SU-DHL-6 (cell line): Measurements from ENCODE around the gene SH3GL2.

Source experiments
- H2AFZ ChIP-seq: fragments of 200-600 bp; sonication (generic); 2 replicates; pipeline ENCODE4 v1.6.1; 2014; ENCODE audit warnings: low read depth, mild to moderate bottlenecking, moderate library complexity, mixed read lengths, antibody characterized with exemption, low read length; ENCODE audit not compliant: severe bottlenecking
- H3F3A ChIP-seq: fragments of 200-600 bp; shearing (Covaris generic); 2 replicates; pipeline ENCODE4 v1.6.0; 2016; ENCODE audit warnings: antibody characterized with exemption, mild to moderate bottlenecking; ENCODE audit not compliant: insufficient read depth
- H3K27ac ChIP-seq: fragments of 200-600 bp; sonication (generic); 2 replicates; pipeline ENCODE4 v1.5.1; 2016; ENCODE audit warnings: low read depth, mild to moderate bottlenecking, low read length, moderate library complexity, mixed read lengths
- H3K27me3 ChIP-seq: fragments of 200-600 bp; sonication (generic), shearing (Covaris generic); 2 replicates; pipeline ENCODE4 v1.6.0; 2014; ENCODE audit warnings: mild to moderate bottlenecking, low read length
- H3K36me3 ChIP-seq: fragments of 200-600 bp; sonication (generic); 2 replicates; pipeline ENCODE4 v1.6.1; 2014; ENCODE audit warnings: mild to moderate bottlenecking, low read length, mixed read lengths
- H3K4me2 ChIP-seq: fragments of 300-600, 200-600 bp; shearing (Covaris generic), sonication (generic); 2 replicates; pipeline ENCODE4 v1.6.0; 2014; ENCODE audit warnings: low read length, low read depth, mild to moderate bottlenecking; ENCODE audit not compliant: poor library complexity, severe bottlenecking
- H3K4me3 ChIP-seq: fragments of 200-600 bp; sonication (generic); 2 replicates; pipeline ENCODE4 v1.5.1; 2014; ENCODE audit warnings: antibody characterized with exemption, low read length, mild to moderate bottlenecking, mixed read lengths; ENCODE audit not compliant: insufficient read depth, poor library complexity, severe bottlenecking
- H3K79me2 ChIP-seq: fragments of 200-600 bp; sonication (generic); 2 replicates; pipeline ENCODE4 v1.6.1; 2014; ENCODE audit warnings: mild to moderate bottlenecking, low read length, moderate library complexity; ENCODE audit not compliant: insufficient read depth
- H3K9ac ChIP-seq: fragments of 200-600 bp; sonication (generic); 2 replicates; pipeline ENCODE4 v1.7.0; 2014; ENCODE audit warnings: mild to moderate bottlenecking, low read length
- H3K9me2 ChIP-seq: fragments of 200-600 bp; sonication (generic); replicated peaks from 2 replicates; pipeline ENCODE4 v1.6.1; 2014; ENCODE audit warnings: low read length; ENCODE audit not compliant: insufficient read depth
- H3K9me3 ChIP-seq: fragments of 200-600 bp; sonication (generic); 2 replicates; pipeline ENCODE4 v1.6.1; 2014; ENCODE audit warnings: low read length, mixed read lengths; ENCODE audit not compliant: insufficient read depth
- H4K20me1 ChIP-seq: fragments of 200-600 bp; sonication (generic); 2 replicates; pipeline ENCODE4 v1.6.1; 2014; ENCODE audit warnings: low read depth, mild to moderate bottlenecking, antibody characterized with exemption, low read length, moderate library complexity, mixed read lengths
- EZH2phosphoT487 ChIP-seq: fragments of 200-600 bp; sonication (generic), shearing (Covaris generic); conservative IDR thresholded peaks from 2 replicates; pipeline ENCODE4 v1.6.1; 2018; ENCODE audit warnings: mild to moderate bottlenecking, antibody characterized with exemption, low read length, moderate library complexity, mixed read lengths
- TF ChIP-seq, protein P1 (sequence below): fragments of 200-600 bp; sonication (generic); IDR thresholded peaks from one replicate; pipeline ENCODE4 v1.5.1; 2017; ENCODE audit warnings: antibody characterized with exemption, mild to moderate bottlenecking, low read length, moderate library complexity; ENCODE audit not compliant: insufficient read depth, poor library complexity, severe bottlenecking

Gene SH3GL2

DNA sequence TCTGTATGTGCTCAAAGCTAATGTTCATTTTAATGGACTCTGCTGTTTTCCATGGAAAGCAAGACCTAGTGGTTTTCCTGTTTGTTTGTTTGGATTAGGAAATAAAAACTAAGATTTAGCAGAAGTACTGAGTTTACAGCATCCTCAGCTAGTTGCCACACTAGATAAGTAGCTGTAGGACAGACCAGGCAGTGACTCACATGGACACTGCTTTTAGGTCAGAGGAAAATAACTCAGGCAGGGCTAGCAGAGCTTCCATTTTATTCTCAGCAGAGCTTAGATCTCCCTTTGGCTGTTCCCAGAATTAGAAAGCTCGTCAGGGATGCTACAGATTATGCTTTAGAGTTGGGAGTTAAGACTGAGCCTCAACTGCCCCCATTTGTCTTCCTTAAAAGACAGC is 204.4 kb downstream of the SH3GL2 start:
- no peak overlapping the region for H3K4me2 ChIP-seq
- no peak for TF ChIP-seq EZH2phosphoT487
- TF ChIP-seq, protein P1, sequence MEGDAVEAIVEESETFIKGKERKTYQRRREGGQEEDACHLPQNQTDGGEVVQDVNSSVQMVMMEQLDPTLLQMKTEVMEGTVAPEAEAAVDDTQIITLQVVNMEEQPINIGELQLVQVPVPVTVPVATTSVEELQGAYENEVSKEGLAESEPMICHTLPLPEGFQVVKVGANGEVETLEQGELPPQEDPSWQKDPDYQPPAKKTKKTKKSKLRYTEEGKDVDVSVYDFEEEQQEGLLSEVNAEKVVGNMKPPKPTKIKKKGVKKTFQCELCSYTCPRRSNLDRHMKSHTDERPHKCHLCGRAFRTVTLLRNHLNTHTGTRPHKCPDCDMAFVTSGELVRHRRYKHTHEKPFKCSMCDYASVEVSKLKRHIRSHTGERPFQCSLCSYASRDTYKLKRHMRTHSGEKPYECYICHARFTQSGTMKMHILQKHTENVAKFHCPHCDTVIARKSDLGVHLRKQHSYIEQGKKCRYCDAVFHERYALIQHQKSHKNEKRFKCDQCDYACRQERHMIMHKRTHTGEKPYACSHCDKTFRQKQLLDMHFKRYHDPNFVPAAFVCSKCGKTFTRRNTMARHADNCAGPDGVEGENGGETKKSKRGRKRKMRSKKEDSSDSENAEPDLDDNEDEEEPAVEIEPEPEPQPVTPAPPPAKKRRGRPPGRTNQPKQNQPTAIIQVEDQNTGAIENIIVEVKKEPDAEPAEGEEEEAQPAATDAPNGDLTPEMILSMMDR, result no peak
- H2AFZ ChIP-seq, result no peak overlapping the region
- H3K79me2 ChIP-seq, result no peaks in the 10 kb centered on the region
- H3K27me3 ChIP-seq, result no peaks in the 10 kb centered on the region
- no peak overlapping the region for H3K27ac ChIP-seq
- H4K20me1 ChIP-seq, result no peaks in the 10 kb centered on the region
- no peaks in the 10 kb centered on the region for H3K9me3 ChIP-seq
- no peaks in the 10 kb centered on the region for H3F3A ChIP-seq
- H3K36me3 ChIP-seq, result no peaks in the 10 kb centered on the region
- no peaks in the 10 kb centered on the region for H3K9me2 ChIP-seq
- H3K9ac ChIP-seq, result no peak overlapping the region
- H3K4me3 ChIP-seq, result no peak overlapping the region

DNA sequence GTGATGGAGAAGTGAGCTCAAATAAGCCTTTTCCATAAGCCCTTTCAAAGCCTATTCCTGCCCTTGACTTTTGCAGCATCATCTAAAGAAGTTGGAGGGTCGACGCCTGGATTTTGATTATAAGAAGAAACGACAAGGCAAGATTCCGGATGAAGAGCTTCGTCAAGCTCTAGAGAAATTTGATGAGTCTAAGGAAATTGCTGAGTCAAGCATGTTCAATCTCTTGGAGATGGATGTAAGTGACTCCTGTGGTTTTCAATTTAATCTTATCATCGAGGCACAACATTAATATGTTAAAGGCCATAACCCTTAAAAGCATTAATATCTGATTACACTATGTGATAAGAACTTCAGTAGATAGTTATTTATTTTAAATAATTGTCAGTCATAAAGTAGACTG is 210.4 kb downstream of the SH3GL2 start:
- Histone ChIP-seq H3K27me3 (no peaks in the 10 kb centered on the region), H3K9me3 (no peaks in the 10 kb centered on the region), H2AFZ (no peak overlapping the region), H3K9ac (no peak overlapping the region), H3K9me2 (no peaks in the 10 kb centered on the region), H3K79me2 (no peaks in the 10 kb centered on the region), H3F3A (no peaks in the 10 kb centered on the region), H4K20me1 (no peaks in the 10 kb centered on the region), H3K27ac (no peak overlapping the region), H3K4me3 (no peak overlapping the region), H3K36me3 (no peaks in the 10 kb centered on the region), H3K4me2 (no peak overlapping the region)
- no peak for TF ChIP-seq EZH2phosphoT487
- TF ChIP-seq, protein P1, result no peak

DNA sequence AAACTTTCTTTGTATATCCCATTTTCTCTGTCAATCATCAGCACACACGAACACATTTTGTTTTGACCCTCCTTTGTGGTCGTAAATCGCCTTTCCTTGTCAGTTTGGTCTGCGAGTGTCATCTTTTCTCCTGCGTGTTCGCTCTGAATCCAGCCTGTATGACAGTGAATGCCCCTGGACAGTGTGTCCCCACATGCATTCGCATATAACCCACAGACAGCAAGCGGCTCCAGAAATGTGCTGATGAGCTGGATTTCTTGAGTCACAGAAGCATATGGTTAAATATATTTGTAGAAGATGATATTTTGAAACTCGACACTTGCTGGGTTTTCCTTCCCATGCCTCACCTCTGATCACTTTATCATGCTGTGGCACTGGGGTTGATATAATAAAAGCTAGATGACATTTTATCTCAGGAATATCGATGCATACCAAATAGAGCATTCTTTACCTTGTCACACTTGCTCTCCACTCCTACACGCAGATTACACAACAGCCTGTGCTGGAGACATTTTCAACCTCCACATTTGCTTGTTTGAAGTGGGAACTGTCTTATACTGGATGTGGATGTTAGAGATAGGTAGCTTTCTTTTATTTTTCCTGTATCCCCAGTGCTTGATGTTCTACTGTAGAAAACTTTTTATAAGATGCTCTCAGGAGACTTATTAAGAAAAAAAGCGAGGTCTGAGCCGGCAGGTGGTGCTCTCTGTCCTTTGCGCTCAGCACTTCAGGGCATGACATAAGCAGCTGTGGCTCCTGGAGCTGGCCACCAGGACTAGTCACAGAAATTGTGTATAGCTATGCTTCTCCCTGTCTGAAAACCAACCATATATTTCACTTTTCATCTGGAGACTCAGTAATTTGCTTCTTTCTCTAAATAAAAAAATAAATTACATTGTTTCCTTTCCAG is 215.1 kb downstream of the SH3GL2 start:
- H3K36me3 ChIP-seq, result no peaks in the 10 kb centered on the region
- H3K27me3 ChIP-seq, result no peaks in the 10 kb centered on the region
- TF ChIP-seq EZH2phosphoT487, result no peak
- TF ChIP-seq, protein P1, result peak; percentile 34
- no peaks in the 10 kb centered on the region for H4K20me1 ChIP-seq
- H3K9me3 ChIP-seq, result no peaks in the 10 kb centered on the region
- H3F3A ChIP-seq, result no peaks in the 10 kb centered on the region
- no peaks in the 10 kb centered on the region for H3K79me2 ChIP-seq
- no peak overlapping the region for H3K4me2 ChIP-seq
- H3K9me2 ChIP-seq, result no peaks in the 10 kb centered on the region
- no peak overlapping the region for H3K4me3 ChIP-seq
- H3K9ac ChIP-seq, result no peak overlapping the region
- H3K27ac ChIP-seq, result no peak overlapping the region
- H2AFZ ChIP-seq, result no peak overlapping the region
